ENCODE results near the gene LRFN3.

DNA sequence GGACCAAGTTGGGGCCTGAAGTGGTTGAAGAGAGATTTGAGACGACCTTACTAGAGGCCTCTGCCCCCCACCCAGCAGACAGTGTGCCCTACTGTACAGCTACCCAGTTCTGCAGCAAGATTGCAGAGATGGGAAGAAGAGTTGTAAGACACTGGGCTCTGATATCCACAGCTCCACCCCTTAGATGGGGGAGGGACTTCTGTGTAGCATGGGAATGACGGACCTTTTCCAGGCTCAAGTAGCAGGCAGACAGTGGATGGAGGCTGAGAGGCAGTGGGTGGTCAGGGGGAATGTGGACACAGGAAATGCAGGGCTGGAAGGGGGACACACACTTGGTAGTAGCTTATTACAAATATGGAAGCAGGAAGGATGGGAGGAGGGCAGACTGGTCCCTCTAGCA is 13.0 kb downstream of the LRFN3 start:
- TF ChIP-seq, protein P1, sequence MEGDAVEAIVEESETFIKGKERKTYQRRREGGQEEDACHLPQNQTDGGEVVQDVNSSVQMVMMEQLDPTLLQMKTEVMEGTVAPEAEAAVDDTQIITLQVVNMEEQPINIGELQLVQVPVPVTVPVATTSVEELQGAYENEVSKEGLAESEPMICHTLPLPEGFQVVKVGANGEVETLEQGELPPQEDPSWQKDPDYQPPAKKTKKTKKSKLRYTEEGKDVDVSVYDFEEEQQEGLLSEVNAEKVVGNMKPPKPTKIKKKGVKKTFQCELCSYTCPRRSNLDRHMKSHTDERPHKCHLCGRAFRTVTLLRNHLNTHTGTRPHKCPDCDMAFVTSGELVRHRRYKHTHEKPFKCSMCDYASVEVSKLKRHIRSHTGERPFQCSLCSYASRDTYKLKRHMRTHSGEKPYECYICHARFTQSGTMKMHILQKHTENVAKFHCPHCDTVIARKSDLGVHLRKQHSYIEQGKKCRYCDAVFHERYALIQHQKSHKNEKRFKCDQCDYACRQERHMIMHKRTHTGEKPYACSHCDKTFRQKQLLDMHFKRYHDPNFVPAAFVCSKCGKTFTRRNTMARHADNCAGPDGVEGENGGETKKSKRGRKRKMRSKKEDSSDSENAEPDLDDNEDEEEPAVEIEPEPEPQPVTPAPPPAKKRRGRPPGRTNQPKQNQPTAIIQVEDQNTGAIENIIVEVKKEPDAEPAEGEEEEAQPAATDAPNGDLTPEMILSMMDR (conservative IDR thresholded peaks at IDR 0.05; ENCODE audit: low read length), result no peak
- TF ChIP-seq EZH2phosphoT487 (IDR thresholded peaks at IDR 0.05; ENCODE audit: borderline replicate concordance), result no peak
